Activated naive CD8-positive, alpha-beta T cell treated with anti-CD3 and anti-CD28 coated beads, Interleukin-2, amount 50 U/mL, for 24 hours (primary cell): ENCODE data around the gene ZNF366.
A peak's percentile ranks its signal among the peaks of the same experiment; 100 is the strongest.

Experiments
- ATAC-seq: fragments of 150-1000 bp; cut with Tn5 transposase; one replicate; pipeline ENCODE4 v1.10.0; 2021
- DNase-seq: peaks from one replicate; pipeline ENCODE4 v3.0.0; 2021
- H3K27ac Mint-ChIP-seq: one replicate; pipeline ENCODE4 v1.8.0; 2021; ENCODE audit warnings: mild to moderate bottlenecking, mixed read lengths
- H3K27me3 Mint-ChIP-seq: one replicate; pipeline ENCODE4 v1.8.0; 2021; ENCODE audit warnings: mixed read lengths
- H3K36me3 Mint-ChIP-seq: one replicate; pipeline ENCODE4 v1.8.0; 2021; ENCODE audit warnings: low read depth, mixed read lengths
- H3K4me1 Mint-ChIP-seq: one replicate; pipeline ENCODE4 v1.8.0; 2021; ENCODE audit warnings: mixed read lengths
- H3K4me3 Mint-ChIP-seq: one replicate; pipeline ENCODE4 v1.8.0; 2021; ENCODE audit warnings: mild to moderate bottlenecking, moderate library complexity, mixed read lengths
- H3K9me3 Mint-ChIP-seq: one replicate; pipeline ENCODE4 v1.8.0; 2021; ENCODE audit warnings: mixed read lengths

The ZNF366 gene, protein sequence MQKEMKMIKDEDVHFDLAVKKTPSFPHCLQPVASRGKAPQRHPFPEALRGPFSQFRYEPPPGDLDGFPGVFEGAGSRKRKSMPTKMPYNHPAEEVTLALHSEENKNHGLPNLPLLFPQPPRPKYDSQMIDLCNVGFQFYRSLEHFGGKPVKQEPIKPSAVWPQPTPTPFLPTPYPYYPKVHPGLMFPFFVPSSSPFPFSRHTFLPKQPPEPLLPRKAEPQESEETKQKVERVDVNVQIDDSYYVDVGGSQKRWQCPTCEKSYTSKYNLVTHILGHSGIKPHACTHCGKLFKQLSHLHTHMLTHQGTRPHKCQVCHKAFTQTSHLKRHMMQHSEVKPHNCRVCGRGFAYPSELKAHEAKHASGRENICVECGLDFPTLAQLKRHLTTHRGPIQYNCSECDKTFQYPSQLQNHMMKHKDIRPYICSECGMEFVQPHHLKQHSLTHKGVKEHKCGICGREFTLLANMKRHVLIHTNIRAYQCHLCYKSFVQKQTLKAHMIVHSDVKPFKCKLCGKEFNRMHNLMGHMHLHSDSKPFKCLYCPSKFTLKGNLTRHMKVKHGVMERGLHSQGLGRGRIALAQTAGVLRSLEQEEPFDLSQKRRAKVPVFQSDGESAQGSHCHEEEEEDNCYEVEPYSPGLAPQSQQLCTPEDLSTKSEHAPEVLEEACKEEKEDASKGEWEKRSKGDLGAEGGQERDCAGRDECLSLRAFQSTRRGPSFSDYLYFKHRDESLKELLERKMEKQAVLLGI

DNA sequence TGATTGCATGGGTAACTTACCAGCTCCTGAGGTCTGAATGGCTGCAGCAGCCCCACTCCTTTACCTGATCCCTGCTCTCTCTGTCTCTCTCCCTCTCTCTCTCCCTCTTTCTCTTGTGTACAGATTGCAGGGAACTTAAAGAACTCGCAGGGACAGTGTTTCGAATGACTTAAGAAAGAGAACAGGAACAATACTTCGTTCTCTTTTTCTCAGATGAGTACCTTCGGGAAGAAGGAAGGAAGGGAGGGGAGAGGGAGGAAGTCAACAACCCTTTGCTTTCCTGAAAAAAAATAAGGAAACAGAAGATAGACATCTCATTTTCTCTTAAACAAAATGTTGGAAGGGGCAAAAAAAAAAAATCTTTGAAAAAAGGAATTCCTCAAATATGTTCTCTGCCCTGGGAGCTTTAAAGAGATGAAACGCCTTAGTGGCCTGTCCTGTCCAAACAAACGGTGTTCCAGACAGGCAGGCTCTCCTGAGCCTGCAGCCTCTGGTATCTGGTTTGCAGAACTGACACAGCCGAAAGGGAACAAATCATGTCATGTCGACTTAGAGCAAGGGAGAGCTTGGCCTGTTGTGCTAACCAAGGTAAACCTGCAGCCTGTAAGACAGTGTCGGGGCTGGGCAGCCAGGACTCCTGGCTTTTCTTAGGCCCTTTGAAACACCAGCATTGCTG lies at the start of gene ZNF366:
Gene ZNF366, minus strand, starts transcription at position 180 of the 676 bp plus-strand sequence. CDS start 45,914 bp downstream, outside the sequence.
- Mint-ChIP-seq H3K27me3 (peaks cover 30% of the 10 kb centered on the region), H3K4me3 (no peak within 1 kb of the TSS), H3K27ac (no peak within 1 kb of the TSS), H3K36me3 (no peaks in the 10 kb centered on the region), H3K9me3 (no peaks in the 10 kb centered on the region), H3K4me1 (peaks cover 16% of the 10 kb centered on the region)
- DNase-seq = no peak
- no peak for ATAC-seq

- H3K27ac Mint-ChIP-seq = peak overlapping the region; percentile 1
- H3K4me1 Mint-ChIP-seq = peaks cover 23% of the 10 kb centered on the region
- peak overlapping the region; percentile 73 for H3K4me3 Mint-ChIP-seq
- peaks cover 40% of the 10 kb centered on the region for H3K27me3 Mint-ChIP-seq
- peak; percentile 89 for ATAC-seq
- no peaks in the 10 kb centered on the region for H3K9me3 Mint-ChIP-seq
- peak; percentile 50 for DNase-seq
- no peaks in the 10 kb centered on the region for H3K36me3 Mint-ChIP-seq
Observed at GRCh38 chr5:72556351-72557166, 49.3 kb upstream of the ZNF366 start.

GRCh38 chr5:72555871-72556270 lies 48.7 kb upstream of the ZNF366 start:
- DNase-seq (no peak), ATAC-seq (no peak)
- H3K4me3 Mint-ChIP-seq = no peak overlapping the region
- no peak overlapping the region for H3K27ac Mint-ChIP-seq
- H3K36me3 Mint-ChIP-seq = no peaks in the 10 kb centered on the region
- H3K4me1 Mint-ChIP-seq = peaks cover 23% of the 10 kb centered on the region
- peaks cover 37% of the 10 kb centered on the region for H3K27me3 Mint-ChIP-seq
- H3K9me3 Mint-ChIP-seq = no peaks in the 10 kb centered on the region

GRCh38 chr5:72554897-72555296 lies 47.7 kb upstream of the ZNF366 start:
- Mint-ChIP-seq H3K36me3 (no peaks in the 10 kb centered on the region), H3K4me3 (no peak overlapping the region), H3K9me3 (no peaks in the 10 kb centered on the region), H3K27me3 (peaks cover 43% of the 10 kb centered on the region), H3K27ac (no peak overlapping the region), H3K4me1 (peaks cover 19% of the 10 kb centered on the region)
- DNase-seq = no peak
- no peak for ATAC-seq

GRCh38 chr5:72552041-72552557 lies 44.9 kb upstream of the ZNF366 start:
- no peak for DNase-seq
- peaks cover 36% of the 10 kb centered on the region for H3K27me3 Mint-ChIP-seq
- H3K4me1 Mint-ChIP-seq = peaks cover 11% of the 10 kb centered on the region
- ATAC-seq = no peak
- H3K27ac Mint-ChIP-seq = no peak overlapping the region
- H3K4me3 Mint-ChIP-seq = no peak overlapping the region
- H3K36me3 Mint-ChIP-seq = no peaks in the 10 kb centered on the region
- peaks cover 10% of the 10 kb centered on the region for H3K9me3 Mint-ChIP-seq

DNA sequence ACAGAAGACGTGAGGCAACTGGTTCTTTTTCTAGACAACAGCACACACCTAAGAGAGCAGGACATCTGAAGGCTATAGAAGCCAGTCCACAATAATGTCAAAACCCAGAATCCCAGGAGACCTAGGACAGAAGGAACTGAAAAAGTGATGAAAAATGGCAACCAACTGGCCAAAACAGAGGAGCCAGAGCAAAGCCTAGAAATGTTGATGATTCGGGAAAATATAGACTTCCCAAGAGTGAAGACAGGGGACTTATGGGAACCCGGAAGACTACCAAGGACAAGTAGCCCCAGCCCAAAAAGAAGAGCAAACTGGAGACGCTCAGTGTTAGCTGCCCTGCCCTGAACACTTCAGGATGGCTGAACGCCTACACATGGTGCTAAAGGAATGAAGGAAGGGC lies 43.4 kb upstream of the ZNF366 start:
- H3K4me3 Mint-ChIP-seq = no peak overlapping the region
- no peaks in the 10 kb centered on the region for H3K36me3 Mint-ChIP-seq
- H3K9me3 Mint-ChIP-seq = peaks cover 21% of the 10 kb centered on the region
- ATAC-seq (no peak), DNase-seq (no peak)
- no peaks in the 10 kb centered on the region for H3K4me1 Mint-ChIP-seq
- no peak overlapping the region for H3K27ac Mint-ChIP-seq
- peaks cover 25% of the 10 kb centered on the region for H3K27me3 Mint-ChIP-seq

DNA sequence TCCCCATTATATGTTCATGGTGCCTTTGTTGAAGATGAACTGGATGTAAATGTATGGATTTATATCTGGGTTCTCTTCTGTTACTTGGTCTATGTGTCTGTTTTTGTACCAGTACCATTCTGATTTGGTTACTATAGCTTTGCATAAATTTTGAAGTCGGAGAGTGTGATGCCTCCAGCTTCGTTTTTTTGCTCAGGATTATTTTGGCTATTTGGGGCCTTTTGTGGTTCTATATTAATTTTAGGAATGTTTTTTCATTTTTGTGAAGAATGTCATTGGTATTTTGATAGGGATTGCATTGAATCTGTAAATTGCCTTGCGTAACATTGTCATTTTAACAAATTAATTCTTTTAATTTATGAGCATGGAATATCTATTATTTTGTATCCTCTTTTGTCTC lies 36.6 kb upstream of the ZNF366 start:
- Mint-ChIP-seq H3K27ac (no peak overlapping the region), H3K36me3 (no peaks in the 10 kb centered on the region), H3K4me1 (no peaks in the 10 kb centered on the region), H3K4me3 (no peak overlapping the region), H3K27me3 (peaks cover 5% of the 10 kb centered on the region), H3K9me3 (peaks cover 21% of the 10 kb centered on the region)
- DNase-seq = no peak
- no peak for ATAC-seq

- Mint-ChIP-seq H3K9me3 (peaks cover 18% of the 10 kb centered on the region), H3K4me1 (no peaks in the 10 kb centered on the region), H3K27me3 (peaks cover 6% of the 10 kb centered on the region), H3K27ac (no peak overlapping the region), H3K36me3 (no peaks in the 10 kb centered on the region), H3K4me3 (no peak overlapping the region)
- ATAC-seq (no peak), DNase-seq (no peak)
Observed at GRCh38 chr5:72543365-72543764, 36.2 kb upstream of the ZNF366 start.

- Mint-ChIP-seq H3K4me1 (no peaks in the 10 kb centered on the region), H3K27me3 (peaks cover 9% of the 10 kb centered on the region), H3K27ac (no peak overlapping the region), H3K9me3 (peaks cover 13% of the 10 kb centered on the region), H3K4me3 (no peak overlapping the region), H3K36me3 (no peaks in the 10 kb centered on the region)
- DNase-seq (no peak), ATAC-seq (no peak)
Observed at GRCh38 chr5:72542695-72543094, 35.5 kb upstream of the ZNF366 start.

DNA sequence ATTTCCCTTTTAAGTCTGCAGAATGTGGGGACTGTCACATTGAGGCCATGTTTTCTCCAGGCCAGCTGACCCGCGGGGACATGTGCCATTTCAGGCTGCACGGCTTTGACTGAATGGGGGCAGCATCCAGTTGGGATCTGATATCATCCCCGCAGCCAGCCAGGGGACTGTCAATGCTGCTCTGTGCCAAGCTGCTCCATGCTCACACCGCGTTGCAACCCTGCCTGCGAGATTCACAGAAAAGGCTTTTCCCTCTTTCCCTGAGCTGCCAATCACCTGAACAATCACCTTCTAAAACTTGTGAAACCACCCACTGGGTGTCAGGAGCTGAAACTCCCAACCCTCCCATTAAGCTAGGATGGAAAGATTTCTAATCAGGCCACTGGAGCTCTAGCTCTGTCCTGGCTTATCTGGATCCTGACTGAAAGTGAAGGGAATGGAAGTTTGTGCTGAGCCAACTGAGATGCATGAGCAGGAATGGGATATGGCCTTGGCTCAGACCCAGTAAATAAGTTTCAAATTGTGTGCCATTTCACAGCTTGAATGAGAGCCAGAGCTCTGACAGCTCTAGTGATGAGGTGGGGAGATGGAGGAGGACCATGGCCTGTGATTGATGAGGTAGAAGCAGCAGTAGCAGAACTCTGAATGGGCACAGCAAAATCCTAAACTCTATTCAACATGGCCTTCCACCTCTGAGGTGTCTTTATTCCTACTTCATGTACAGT lies 34.5 kb upstream of the ZNF366 start:
- Mint-ChIP-seq H3K36me3 (no peaks in the 10 kb centered on the region), H3K27me3 (peaks cover 10% of the 10 kb centered on the region), H3K4me3 (no peak overlapping the region), H3K9me3 (peaks cover 13% of the 10 kb centered on the region), H3K4me1 (no peaks in the 10 kb centered on the region), H3K27ac (no peak overlapping the region)
- DNase-seq (no peak), ATAC-seq (no peak)

DNA sequence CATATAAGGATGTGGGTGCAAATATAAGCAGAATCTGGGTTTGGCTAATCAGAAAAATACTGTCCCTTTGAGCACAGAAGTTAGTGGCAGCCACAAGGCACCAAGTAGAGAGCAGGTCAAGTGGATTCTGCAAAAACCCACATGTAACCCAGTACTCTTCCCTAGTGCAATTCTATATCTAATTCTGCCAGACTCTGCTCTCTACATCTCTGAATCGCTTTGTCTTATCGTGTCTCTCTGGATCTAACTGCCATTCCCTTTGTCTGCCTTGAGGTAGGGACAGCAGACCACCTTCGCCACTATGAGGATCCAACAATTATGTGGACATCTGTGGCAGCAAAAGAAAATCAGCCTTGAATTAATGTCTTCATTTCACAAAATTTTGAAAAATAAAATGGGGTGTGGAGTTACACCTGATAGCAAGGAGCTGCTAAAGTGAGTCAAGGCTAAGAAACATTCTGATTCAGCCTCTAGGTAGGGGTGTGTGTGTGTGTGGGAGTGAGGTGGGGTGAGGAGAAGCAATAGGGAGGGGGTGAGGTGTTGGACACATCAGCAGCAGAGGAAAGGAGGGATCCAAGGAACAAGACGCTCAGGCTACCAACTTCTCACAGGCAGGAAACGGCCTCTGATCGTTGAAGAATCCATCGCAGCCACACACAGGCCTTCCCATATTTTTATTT lies 33.7 kb upstream of the ZNF366 start:
- H3K4me1 Mint-ChIP-seq = no peaks in the 10 kb centered on the region
- DNase-seq (no peak), ATAC-seq (no peak)
- no peaks in the 10 kb centered on the region for H3K36me3 Mint-ChIP-seq
- no peak overlapping the region for H3K27ac Mint-ChIP-seq
- H3K27me3 Mint-ChIP-seq = peaks cover 13% of the 10 kb centered on the region
- H3K9me3 Mint-ChIP-seq = peaks cover 5% of the 10 kb centered on the region
- no peak overlapping the region for H3K4me3 Mint-ChIP-seq

DNA sequence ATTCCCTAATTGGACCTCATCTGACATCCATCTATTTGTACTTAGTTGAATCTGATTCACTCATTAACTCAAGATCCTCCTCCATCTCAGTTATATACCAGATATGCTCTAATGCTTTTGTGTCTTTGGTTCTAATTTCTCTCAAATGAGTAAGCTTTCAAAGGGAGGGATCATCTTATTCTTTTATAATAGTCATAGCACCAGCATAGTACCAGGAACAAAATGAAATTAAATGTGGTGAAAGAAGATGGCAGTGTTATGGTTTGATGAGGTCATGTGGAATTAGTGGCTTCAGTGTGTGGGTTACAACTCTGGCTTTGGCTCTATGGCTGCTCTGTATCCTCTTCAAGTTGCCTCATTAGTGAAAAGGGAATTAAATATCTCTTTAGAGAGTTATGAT lies 32.5 kb upstream of the ZNF366 start:
- no peaks in the 10 kb centered on the region for H3K9me3 Mint-ChIP-seq
- H3K4me1 Mint-ChIP-seq = no peaks in the 10 kb centered on the region
- DNase-seq = no peak
- H3K4me3 Mint-ChIP-seq = no peak overlapping the region
- no peak overlapping the region for H3K27ac Mint-ChIP-seq
- ATAC-seq = no peak
- H3K36me3 Mint-ChIP-seq = no peaks in the 10 kb centered on the region
- peaks cover 13% of the 10 kb centered on the region for H3K27me3 Mint-ChIP-seq

GRCh38 chr5:72539038-72539437 lies 31.8 kb upstream of the ZNF366 start:
- Mint-ChIP-seq H3K27ac (no peak overlapping the region), H3K4me1 (no peaks in the 10 kb centered on the region), H3K4me3 (no peak overlapping the region), H3K9me3 (no peaks in the 10 kb centered on the region), H3K27me3 (peaks cover 13% of the 10 kb centered on the region), H3K36me3 (no peaks in the 10 kb centered on the region)
- DNase-seq = no peak
- ATAC-seq = no peak
